ENCODE results near the gene SDHB.

- TF ChIP-seq, protein P1, sequence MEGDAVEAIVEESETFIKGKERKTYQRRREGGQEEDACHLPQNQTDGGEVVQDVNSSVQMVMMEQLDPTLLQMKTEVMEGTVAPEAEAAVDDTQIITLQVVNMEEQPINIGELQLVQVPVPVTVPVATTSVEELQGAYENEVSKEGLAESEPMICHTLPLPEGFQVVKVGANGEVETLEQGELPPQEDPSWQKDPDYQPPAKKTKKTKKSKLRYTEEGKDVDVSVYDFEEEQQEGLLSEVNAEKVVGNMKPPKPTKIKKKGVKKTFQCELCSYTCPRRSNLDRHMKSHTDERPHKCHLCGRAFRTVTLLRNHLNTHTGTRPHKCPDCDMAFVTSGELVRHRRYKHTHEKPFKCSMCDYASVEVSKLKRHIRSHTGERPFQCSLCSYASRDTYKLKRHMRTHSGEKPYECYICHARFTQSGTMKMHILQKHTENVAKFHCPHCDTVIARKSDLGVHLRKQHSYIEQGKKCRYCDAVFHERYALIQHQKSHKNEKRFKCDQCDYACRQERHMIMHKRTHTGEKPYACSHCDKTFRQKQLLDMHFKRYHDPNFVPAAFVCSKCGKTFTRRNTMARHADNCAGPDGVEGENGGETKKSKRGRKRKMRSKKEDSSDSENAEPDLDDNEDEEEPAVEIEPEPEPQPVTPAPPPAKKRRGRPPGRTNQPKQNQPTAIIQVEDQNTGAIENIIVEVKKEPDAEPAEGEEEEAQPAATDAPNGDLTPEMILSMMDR (conservative IDR thresholded peaks at IDR 0.05; ENCODE audit: low read depth, low read length) = no peak
- TF ChIP-seq EZH2phosphoT487 (IDR thresholded peaks at IDR 0.05; ENCODE audit: borderline replicate concordance, low read length) = no peak
- TF ChIP-seq EZH2 (IDR thresholded peaks at IDR 0.05; ENCODE audit: low read length, unreplicated experiment) = no peak
Observed at GRCh38 chr1:16999863-17000262, 54.0 kb downstream of the SDHB start.
